H1 (cell line): ENCODE results near the gene PFN3.

Experiments used
- CTCF ChIP-seq, 3 experiments: IDR thresholded peaks; 1 replicate in 2 of 3; 2 replicates in 1 of 3; pipeline versions ENCODE4 v1.5.1 to v1.6.1; 2011; ENCODE audit warnings: low read length in 3 of 3, mild to moderate bottlenecking in 3 of 3, inconsistent platforms in 2 of 3, low read depth in 1 of 3, moderate library complexity in 1 of 3; ENCODE audit not compliant: insufficient read depth in 1 of 3; ENCODE audit errors: control extremely low read depth in 1 of 3
- EZH2 ChIP-seq: fragments of 200-600 bp; sonication (generic); IDR thresholded peaks from 2 replicates; pipeline ENCODE4 v1.7.1; 2012; ENCODE audit warnings: low read depth, mild to moderate bottlenecking, moderate library complexity, low read length, inconsistent platforms; ENCODE audit not compliant: severe bottlenecking
- POLR2AphosphoS5 ChIP-seq: IDR thresholded peaks from 2 replicates; pipeline ENCODE4 v1.6.1; 2011; ENCODE audit warnings: low read depth, low read length
- RFX5 ChIP-seq: IDR thresholded peaks from 2 replicates; pipeline ENCODE4 v1.6.1; 2011; ENCODE audit warnings: low read depth, low read length, improper control_type of control experiment, borderline replicate concordance
- RXRA ChIP-seq: IDR thresholded peaks from 2 replicates; pipeline ENCODE4 v1.6.1; 2011; ENCODE audit warnings: low read depth, mild to moderate bottlenecking, low read length, moderate library complexity; ENCODE audit not compliant: insufficient read depth
- SIN3A ChIP-seq, 2 experiments: IDR thresholded peaks in 1 of 2; conservative IDR thresholded peaks in 1 of 2; 2 replicates each; pipeline ENCODE4 v1.6.1; 2011 to 2012; ENCODE audit warnings: low read length in 2 of 2, improper control_type of control experiment in 1 of 2, low read depth in 1 of 2, mild to moderate bottlenecking in 1 of 2
- TF ChIP-seq, protein P1 (sequence below): IDR thresholded peaks from 2 replicates; pipeline ENCODE4 v1.6.1; 2011; ENCODE audit warnings: low read depth, mild to moderate bottlenecking, low read length; ENCODE audit not compliant: insufficient read depth

DNA sequence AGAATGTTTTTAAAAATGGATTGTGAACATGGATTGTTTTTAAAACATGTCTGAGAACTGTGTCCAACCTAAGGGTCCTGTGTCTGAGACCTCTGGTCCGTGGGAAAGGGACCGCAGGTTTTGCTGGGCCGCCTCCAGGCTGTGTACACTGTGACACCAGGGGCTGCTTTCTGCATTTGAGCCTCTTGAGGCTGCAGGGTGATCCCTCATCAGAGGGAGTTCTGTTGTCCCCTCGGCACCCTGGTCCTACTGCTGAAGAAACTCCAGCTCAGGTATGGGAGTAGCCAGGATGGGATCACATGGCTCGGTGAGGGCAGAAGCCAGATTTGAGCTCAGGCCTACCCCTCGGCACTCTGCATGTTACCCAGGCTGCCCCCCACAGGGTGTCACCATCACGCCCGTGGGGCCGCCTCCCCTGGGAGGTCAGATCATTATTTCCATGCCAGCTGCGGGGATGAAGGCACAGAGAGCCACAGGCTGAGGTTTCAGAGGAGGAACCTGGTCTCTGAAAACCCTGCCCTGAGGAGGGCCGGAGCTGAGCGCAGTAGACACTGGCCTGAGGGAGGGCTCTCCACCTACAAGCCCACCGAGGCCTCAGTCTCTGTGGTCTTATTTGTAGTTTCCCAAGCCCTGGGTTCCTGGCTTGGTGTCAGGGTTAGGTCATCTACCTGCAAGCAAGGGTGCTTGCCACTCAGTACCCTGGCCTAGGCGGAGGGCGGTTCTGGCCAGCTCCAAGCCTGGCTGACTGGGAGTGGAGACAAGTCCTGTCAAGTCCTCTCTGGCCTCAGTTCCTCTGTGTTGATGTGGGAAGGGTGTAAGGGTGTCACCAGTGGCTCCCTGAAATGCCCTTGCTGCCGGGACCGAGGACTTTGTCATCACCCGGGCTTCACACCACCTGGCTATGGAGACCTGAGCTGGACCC, 48.9 kb upstream of the PFN3 start:
- TF ChIP-seq, protein P1, sequence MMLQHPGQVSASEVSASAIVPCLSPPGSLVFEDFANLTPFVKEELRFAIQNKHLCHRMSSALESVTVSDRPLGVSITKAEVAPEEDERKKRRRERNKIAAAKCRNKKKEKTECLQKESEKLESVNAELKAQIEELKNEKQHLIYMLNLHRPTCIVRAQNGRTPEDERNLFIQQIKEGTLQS, result no peak
- TF ChIP-seq RXRA, result no peak
- TF ChIP-seq CTCF (IDR thresholded peaks at IDR 0.05; ENCODE audit: control extremely low read depth in 1 of 3, insufficient read depth in 1 of 3, low read depth in 1 of 3, low read length in 3 of 3), result no peak
- TF ChIP-seq POLR2AphosphoS5, result no peak
- TF ChIP-seq SIN3A (conservative IDR thresholded peaks at IDR 0.05 in 1 of 2, IDR thresholded peaks at IDR 0.05 in 1 of 2; ENCODE audit: low read depth in 1 of 2, low read length in 2 of 2), result no peak
- TF ChIP-seq RFX5, result no peak
- TF ChIP-seq EZH2, result no peak
